K562 (cell line): ENCODE measurements around the gene MYBPC3. TPM values are rescaled to one million over a fixed set of nuclear protein-coding genes. Genes with fewer than 3 reads are reported as not detected.

ENCODE experiments used
- CHD7 ChIP-seq: fragments of 200-600 bp; sonication (generic); IDR thresholded peaks from one replicate; pipeline ENCODE4 v1.6.1; 2012; ENCODE audit warnings: mild to moderate bottlenecking, low read depth, low read length, inconsistent platforms
- GTF2A2 ChIP-seq: IDR thresholded peaks from 2 replicates; pipeline ENCODE4 v1.6.1; 2016; ENCODE audit warnings: mild to moderate bottlenecking, missing genetic modification characterization, missing compliant biosample characterization
- ILK ChIP-seq: fragments of 450-650 bp; IDR thresholded peaks from 2 replicates; pipeline ENCODE4 v1.6.1; 2016; ENCODE audit warnings: missing genetic modification characterization, low read depth, mild to moderate bottlenecking, missing compliant biosample characterization, moderate library complexity, borderline replicate concordance
- KHSRP ChIP-seq: fragments of 450-650 bp; IDR thresholded peaks from 2 replicates; pipeline ENCODE4 v1.6.1; 2017
- REST ChIP-seq, 2 experiments: fragments of 450-650 bp; formaldehyde crosslinking in 1 of 2; IDR thresholded peaks; 2 replicates each; pipeline versions ENCODE4 v1.4.0 to v1.6.1; 2014 to 2020; ENCODE audit warnings: mild to moderate bottlenecking in 2 of 2, borderline replicate concordance in 1 of 2, low read depth in 1 of 2
- SMAD3 ChIP-seq: fragments of 450-650 bp; formaldehyde crosslinking; conservative IDR thresholded peaks from 2 replicates; pipeline ENCODE4 v1.4.0; 2020; ENCODE audit warnings: mild to moderate bottlenecking
- ZNF124 ChIP-seq: sonication (generic); formaldehyde crosslinking; IDR thresholded peaks from 2 replicates; pipeline ENCODE4 v1.8.1; 2022; ENCODE audit warnings: missing genetic modification reagents
- polyA plus RNA-seq, 8 experiments: library from polyadenylated mRNA; depleted of rRNA in 4 of 8; stranded (reverse) in 5 of 8; unstranded in 3 of 8; fragments of >200 nt; fragmentation: Nextera tagmentation in 2 of 8; fragmentation: Illumina TruSeq in 1 of 8; extraction: Ambion mirVana in 2 of 8; extraction: Trizol in 1 of 8; gene quantifications; 2 replicates each; pipeline versions ENCODE4 v1.2.1 to v1.2.3, GENCODE V29; 2011 to 2014; ENCODE audit warnings: inconsistent platforms in 1 of 8, missing spikeins in 1 of 8
- total RNA-seq, 7 experiments: library from RNA; depleted of rRNA in 6 of 7; stranded (reverse); fragments of >200 nt in 6 of 7; fragmentation: Illumina TruSeq in 2 of 7; extraction: Trizol in 2 of 7; gene quantifications; 2 replicates each; pipeline versions ENCODE4 v1.2.1 to v1.2.3, GENCODE V29; 2011 to 2021; ENCODE audit warnings: low replicate concordance in 1 of 7

The MYBPC3 gene
- total and polyA plus RNA-seq, 9 of the 15 experiments (the other 6 are each of a cell fraction or from before 2014, with no cell fraction given) = 0.01 TPM; not detected in 8

- no peak for TF ChIP-seq REST (IDR thresholded peaks at IDR 0.05; ENCODE audit: borderline replicate concordance)
- TF ChIP-seq REST (CRISPR knock-in tag; IDR thresholded peaks at IDR 0.05; ENCODE audit: low read depth) = no peak
- TF ChIP-seq CHD7 = no peak
- TF ChIP-seq SMAD3 (CRISPR knock-in tag) = no peak
- no peak for TF ChIP-seq GTF2A2
- no peak for TF ChIP-seq KHSRP
- no peak for TF ChIP-seq ILK (tag)
- TF ChIP-seq ZNF124 (CRISPR knock-in tag) = no peak
Measured at GRCh38 chr11:47389577-47390421, 37.3 kb upstream of the MYBPC3 start (continued).
